A549 treated with DMSO at 1 μM for 4 hours (cell line): Measurements from ENCODE around the gene ANKRD36. TPM values are rescaled to one million over a fixed set of nuclear protein-coding genes. Genes with fewer than 3 reads are reported as not detected.

Source experiments
- total RNA-seq: library from RNA; stranded (reverse); fragments of 200-300 nt; extraction: Qiagen RNA extraction; gene quantifications from 5 replicates; pipeline ENCODE4 v1.2.3, GENCODE V29; 2022; ENCODE audit warnings: low read depth

The ANKRD36 gene
- 4.6 to 6.5 TPM (median 5.8 TPM) in 5 replicates for total RNA-seq

DNA sequence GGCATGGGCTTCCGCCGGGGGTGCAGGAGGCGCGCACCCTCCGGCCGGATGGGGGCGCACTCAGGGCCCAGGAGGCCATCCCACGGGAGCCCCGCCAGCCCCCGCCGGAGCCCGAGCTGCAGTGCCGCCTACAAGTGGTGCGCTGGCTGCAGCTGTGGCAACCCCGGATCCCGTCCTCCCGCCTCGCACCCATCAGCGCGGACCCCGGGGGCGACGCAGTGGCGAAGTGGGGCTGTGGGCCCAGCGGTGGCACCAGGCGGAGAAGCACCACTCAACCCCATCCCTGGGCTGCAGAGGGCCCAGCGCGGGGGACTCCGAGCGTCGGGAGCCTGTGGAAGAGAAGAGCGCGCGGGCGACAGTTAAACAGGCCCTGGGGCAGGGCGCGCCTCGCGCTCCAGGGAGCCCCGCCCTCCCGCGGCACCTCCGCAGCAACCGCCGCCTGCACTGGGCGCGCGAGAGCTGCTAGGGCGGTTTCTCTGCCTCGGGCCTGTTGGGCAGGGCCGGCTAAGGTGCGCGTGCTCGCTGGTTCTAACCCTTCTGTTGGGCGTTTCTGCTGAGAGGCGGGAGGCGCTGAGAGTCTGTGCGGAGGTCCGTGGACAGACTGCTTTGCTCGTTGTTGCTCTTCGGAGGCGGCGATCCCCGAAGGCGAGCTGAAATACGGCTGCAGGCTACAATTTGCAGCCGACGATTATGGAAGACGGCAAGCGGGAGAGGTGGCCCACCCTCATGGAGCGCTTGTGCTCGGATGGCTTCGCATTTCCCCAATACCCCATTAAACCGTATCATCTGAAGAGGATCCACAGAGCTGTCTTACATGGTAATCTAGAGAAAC is at the start of gene ANKRD36:
Gene ANKRD36 (plus strand): TSS at position 104 of the 832 bp plus-strand sequence. CDS start 587 bp downstream, at position 691.

DNA sequence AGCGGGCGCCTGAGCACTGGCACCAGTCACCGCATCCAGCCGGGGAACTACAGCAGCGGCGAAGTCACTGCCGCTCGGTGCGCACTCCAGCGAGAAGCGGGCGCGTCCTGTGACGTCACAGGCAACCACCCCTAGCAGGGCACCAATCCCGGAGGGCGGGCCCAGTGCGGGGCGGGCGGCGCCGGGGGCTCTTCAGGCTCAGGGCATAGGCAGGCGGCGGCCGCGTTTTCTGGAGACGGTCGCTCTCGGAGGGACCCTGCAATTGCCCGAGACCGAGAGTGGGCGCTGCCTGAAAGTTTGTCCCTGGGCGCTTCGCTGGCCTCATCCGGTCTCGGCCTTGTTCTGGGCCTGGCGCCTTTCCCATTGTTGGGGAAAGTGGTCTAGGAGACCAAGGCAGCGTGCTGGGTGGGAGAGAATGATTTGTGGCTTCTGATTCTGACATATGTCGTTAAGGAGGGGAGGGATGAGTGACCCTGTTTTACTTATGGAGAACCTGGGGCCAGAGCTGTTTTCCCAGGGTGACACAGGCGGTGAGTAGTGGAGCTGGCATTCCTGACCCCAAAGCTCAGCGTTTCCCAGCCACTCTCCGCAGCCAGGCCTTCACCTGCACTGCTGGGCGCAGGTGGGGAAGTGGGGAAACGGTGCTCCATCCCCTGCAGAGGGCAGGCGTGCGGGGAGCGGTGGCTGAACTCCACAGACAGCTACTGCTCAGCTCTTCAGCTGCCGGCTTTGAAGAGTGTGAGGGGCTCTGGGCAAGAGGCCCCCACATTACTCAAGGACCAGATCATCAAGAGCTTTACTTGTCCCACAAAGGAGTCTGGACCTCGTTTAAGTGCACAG is 18.0 kb upstream of the ANKRD36 start, which contains the start of gene FAHD2B:
Gene FAHD2B (minus strand): TSS at position 111 of the 840 bp plus-strand sequence. CDS start 3,176 bp downstream, outside the sequence.

Other genes starting within 250 kb of the ANKRD36 start
- 18.2 to 25.6 TPM (median 21.5 TPM) in 5 replicates for gene SEMA4C, start 243.1 kb upstream of the ANKRD36 start, total RNA-seq
- gene FAM178B, start 126.6 kb upstream of the ANKRD36 start, total RNA-seq, result not detected in 5 replicates
- 10.8 to 12.7 TPM (median 11.6 TPM) in 5 replicates for gene FAHD2B, start 18.3 kb upstream of the ANKRD36 start, total RNA-seq